HCT116 (cell line): ENCODE measurements around the gene TAF11L11.
"Not testable (repeated sequence)": the region's sequence is repeated elsewhere in the genome, so short reads cannot be mapped to it uniquely, and the experiment has no call there.

Experiments
- EGR1 ChIP-seq: IDR thresholded peaks from 2 replicates; pipeline ENCODE4 v1.6.1; 2012; ENCODE audit warnings: low read depth
- POLR2A ChIP-seq: IDR thresholded peaks from 2 replicates; pipeline ENCODE4 v1.7.0; 2011; ENCODE audit warnings: borderline replicate concordance; ENCODE audit not compliant: insufficient read depth, insufficient read length; ENCODE audit errors: extremely low read depth
- POLR2AphosphoS5 ChIP-seq: IDR thresholded peaks from 2 replicates; pipeline ENCODE4 v1.6.1; 2011; ENCODE audit warnings: mild to moderate bottlenecking, low read depth, low read length, moderate library complexity
- YY1 ChIP-seq: IDR thresholded peaks from 2 replicates; pipeline ENCODE4 v1.6.1; 2011; ENCODE audit warnings: low read length, low read depth, moderate library complexity, mild to moderate bottlenecking; ENCODE audit not compliant: insufficient replicate concordance; ENCODE audit errors: extremely low read depth
- ZBTB33 ChIP-seq: IDR thresholded peaks from 2 replicates; pipeline ENCODE4 v1.6.1; 2011; ENCODE audit warnings: mild to moderate bottlenecking, low read length, moderate library complexity; ENCODE audit not compliant: insufficient replicate concordance; ENCODE audit errors: extremely low read depth
- TF ChIP-seq, protein P1 (sequence below), 3 experiments: fragments of 200-600 bp in 1 of 3; sonication (generic) in 1 of 3; IDR thresholded peaks in 2 of 3; conservative IDR thresholded peaks in 1 of 3; 2 replicates each; pipeline ENCODE4 v1.5.1; 2012 to 2017; ENCODE audit warnings: low read depth in 2 of 3, low read length in 2 of 3, antibody characterized with exemption in 1 of 3, borderline replicate concordance in 1 of 3, control low read depth in 1 of 3, mild to moderate bottlenecking in 1 of 3, mixed read lengths in 1 of 3, mixed run types in 1 of 3, moderate library complexity in 1 of 3; ENCODE audit not compliant: insufficient read depth in 1 of 3

DNA sequence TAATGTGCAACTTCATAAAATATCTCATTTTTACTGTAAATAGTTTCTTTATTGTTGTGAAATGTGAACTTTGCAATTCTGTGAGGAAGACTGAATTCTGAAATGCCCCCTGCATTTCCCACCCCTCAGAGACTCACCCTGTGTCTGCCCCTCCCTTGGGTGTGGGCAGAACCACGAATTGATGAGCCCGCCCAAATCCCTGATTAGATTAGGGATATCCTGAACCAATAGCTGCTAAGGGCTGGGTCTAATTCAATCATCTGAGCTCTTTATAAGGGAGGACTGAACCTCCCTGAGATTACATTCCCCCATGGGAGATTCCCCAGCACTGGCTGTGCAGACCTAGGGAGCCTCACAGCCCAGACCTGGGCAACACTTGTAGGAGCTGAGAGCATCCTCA is 6.1 kb downstream of the TAF11L11 start, which contains the start of gene TAF11L12:
- TF ChIP-seq YY1, ZBTB33, EGR1, POLR2A, POLR2AphosphoS5: not testable (repeated sequence)
- TF ChIP-seq, protein P1, sequence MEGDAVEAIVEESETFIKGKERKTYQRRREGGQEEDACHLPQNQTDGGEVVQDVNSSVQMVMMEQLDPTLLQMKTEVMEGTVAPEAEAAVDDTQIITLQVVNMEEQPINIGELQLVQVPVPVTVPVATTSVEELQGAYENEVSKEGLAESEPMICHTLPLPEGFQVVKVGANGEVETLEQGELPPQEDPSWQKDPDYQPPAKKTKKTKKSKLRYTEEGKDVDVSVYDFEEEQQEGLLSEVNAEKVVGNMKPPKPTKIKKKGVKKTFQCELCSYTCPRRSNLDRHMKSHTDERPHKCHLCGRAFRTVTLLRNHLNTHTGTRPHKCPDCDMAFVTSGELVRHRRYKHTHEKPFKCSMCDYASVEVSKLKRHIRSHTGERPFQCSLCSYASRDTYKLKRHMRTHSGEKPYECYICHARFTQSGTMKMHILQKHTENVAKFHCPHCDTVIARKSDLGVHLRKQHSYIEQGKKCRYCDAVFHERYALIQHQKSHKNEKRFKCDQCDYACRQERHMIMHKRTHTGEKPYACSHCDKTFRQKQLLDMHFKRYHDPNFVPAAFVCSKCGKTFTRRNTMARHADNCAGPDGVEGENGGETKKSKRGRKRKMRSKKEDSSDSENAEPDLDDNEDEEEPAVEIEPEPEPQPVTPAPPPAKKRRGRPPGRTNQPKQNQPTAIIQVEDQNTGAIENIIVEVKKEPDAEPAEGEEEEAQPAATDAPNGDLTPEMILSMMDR (IDR thresholded peaks at IDR 0.05 in 2 of 3, conservative IDR thresholded peaks at IDR 0.05 in 1 of 3; ENCODE audit: borderline replicate concordance in 1 of 3, insufficient read depth in 1 of 3, low read depth in 2 of 3, low read length in 2 of 3): not testable (repeated sequence)
